Stimulated activated CD4-positive, alpha-beta T cell treated with anti-CD3 and anti-CD28 coated beads, Interleukin-2, amount 100 ng/mL, for 24 hours (primary cell): ENCODE measurements around the gene MRAP.

ENCODE experiments used
- DNase-seq, 2 donors: peaks; one replicate each; pipeline ENCODE4 v3.0.0-alpha.2; 2020

The MRAP gene

DNA sequence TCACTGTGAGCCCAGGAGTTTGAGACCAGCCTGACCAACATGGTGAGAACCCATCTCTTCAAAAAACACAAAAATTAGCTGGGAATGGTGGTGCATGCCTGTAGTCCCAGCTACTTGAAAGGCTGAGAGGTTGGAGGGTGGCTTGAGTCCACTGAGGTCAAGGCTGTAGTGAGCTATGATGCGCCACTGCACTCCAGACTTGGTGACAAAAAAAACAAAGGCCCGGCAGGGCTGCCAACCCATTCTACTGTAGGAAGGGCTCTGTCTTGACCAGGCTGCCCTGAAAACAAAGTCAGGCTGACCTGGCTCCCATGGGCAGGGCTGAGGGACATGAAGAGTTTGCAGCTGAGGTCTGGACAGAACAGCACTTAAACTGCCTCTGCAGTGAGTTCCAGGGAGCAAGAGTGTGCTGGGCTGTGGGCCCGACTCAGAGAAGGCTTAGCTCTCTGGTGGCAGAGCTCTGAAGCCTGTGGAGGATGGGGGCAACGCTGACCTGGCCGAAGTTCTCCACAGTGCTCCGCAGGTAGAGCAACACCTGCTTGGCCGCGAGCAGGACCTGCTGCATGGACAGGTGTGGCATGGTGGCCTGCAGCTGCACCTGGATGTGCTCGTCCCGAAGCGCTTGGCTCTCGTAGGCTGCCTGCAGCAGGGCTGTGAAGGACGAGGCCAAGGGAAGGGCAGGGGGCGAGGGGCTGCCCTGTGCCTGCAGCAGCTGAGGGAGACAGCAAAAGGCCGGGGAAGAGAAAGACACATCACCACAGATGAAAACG, 51.7 kb downstream of the MRAP start:
- DNase-seq = no peak

DNA sequence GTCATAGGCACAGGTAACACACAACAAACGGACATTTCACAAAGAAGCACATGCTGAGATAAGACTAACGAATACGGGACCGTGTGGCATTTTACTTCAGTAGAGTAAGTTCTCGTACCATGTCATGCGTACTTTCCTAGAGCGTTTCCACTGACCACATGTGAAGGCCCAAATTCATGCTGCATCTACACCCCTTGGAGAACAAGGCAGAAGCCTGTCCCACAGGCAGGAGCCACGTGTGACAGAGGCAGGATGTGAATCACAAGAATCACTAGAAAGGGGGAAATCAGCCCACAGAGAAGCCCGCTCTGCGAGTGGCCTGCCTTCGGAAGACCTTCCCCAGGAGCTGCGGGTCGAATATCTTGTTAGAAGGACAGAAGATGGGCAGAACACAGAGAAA, 52.3 kb downstream of the MRAP start:
- DNase-seq = no peak

DNA sequence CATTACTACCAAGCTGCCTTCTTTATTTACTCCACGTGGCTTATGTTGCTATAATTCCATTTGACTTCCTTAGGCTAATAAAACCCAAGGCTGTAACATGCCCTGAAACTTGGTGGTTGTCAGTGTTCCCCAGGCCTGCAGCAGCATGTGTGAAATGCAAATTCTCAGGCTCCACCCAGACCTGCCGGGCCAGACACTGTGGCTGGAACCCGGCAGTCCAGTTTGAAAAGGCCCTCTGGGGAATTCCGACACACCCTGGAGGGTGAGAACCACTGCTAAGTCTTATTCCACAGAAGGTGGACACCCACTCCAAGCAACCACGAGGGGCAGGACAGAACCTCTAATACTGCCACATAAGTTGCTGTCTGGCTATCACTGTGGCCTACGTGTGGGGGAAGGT, 52.8 kb downstream of the MRAP start:
- DNase-seq = no peak

DNA sequence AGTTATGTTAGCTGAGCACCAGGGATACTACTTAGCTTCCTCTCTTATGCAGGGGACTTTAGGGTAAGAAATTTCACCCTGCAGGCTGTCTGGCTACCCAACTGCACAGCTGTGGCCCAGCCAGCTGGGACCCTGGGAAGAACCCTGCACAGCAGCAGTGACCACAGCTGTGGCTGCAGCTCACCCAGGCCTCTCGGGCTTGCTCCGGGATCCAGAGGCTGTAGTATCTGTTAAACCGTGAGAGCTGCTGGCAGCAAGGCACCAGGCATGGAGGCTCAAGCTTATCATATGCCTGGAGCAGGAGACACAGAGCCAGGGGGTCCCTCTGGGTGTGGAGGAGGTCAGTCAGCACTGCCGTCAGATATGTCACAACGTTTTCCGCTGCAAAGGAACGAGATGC, 53.9 kb downstream of the MRAP start:
- no peak for DNase-seq

GRCh38 chr21:32353002-32353711, 54.5 kb downstream of the MRAP start:
- DNase-seq = no peak

DNA sequence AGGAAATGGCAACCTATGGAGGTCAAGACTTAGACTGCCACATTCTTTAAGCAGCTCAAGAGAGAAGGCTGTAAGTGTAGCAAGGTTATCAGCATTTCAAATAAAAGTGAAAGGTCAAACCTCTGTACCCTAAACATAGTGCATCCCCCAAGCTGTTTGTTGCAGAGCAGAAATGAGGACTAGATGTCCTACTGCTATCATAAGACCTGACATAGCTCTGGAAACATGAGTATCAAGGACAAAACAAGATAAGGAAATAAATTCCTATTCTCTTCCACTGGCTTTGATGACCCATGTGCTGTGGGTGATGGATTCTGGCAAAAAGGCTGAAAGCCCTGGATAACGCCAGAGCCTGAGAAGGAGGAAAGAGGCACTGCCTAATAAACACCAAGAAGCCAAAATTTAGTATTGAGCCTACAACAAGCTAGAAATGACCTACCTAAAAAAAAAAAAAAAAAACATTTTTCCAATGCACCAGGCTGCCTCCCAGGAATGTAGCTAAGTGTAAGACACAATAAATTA, 58.3 kb downstream of the MRAP start:
- no peak for DNase-seq

GRCh38 chr21:32359719-32360260, 61.1 kb downstream of the MRAP start:
- DNase-seq = no peak

DNA sequence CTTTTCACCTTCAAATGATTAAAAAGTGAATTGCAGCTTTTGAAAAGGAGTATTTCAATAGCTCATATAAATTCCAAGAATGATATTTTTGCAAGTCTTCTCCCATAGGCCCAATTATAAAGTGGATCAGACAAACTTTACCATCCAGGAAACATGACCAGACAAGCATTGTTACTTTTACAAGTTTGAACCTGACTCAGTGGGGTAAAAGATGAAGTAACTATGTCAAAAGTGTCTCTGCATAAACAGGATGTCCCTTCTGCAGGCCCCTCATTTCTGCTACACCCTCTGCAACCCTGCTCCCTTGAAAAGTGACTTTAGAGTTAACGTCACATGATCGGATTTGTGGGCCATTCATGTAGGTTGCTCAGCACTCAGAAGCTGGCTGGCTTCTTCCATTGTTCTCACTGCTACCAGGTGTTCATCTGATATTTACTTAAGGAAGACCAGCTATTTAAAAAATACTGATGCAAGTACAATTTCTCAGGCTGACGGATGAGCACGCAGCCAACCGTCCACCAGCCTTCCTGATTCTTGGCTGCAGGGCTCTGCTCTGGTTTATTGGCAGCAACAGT, 61.8 kb downstream of the MRAP start:
- no peak for DNase-seq
